ENCODE data around the gene CBLN4. TPM values are rescaled to one million over a fixed set of nuclear protein-coding genes. Genes with fewer than 3 reads are reported as not detected.

The CBLN4 gene
- total RNA-seq, 2 experiments from 2014 or later = not detected

- Mint-ChIP-seq H3K27me3 (peaks cover 36% of the 10 kb centered on the region), H3K27ac (no peak overlapping the region), H3K36me3 (ENCODE audit: low read depth) (no peaks in the 10 kb centered on the region), H3K4me3 (no peak overlapping the region), H3K4me1 (ENCODE audit: low read depth) (no peaks in the 10 kb centered on the region), H3K9me3 (no peaks in the 10 kb centered on the region)
- no peak overlapping the region for H3K27ac ChIP-seq (ENCODE audit: low read depth in 1 of 2, low read length in 2 of 2)
- POLR2A ChIA-PET = no interaction called here
- no peak overlapping the region for H3K4me3 ChIP-seq (ENCODE audit: low read length)
- no peaks in the 10 kb centered on the region for H3K4me1 ChIP-seq (ENCODE audit: insufficient read depth, low read length)
- TF ChIP-seq CTCF (IDR thresholded peaks at IDR 0.05) = no peak
- intact Hi-C loops (cut with DNase I, micrococcal nuclease) = no loop called here
- DNase-seq (no peak), ATAC-seq (ENCODE audit: poor library complexity) (no peak)
- H3K9me3 ChIP-seq (ENCODE audit: control insufficient read depth in 1 of 2, insufficient read depth in 1 of 2, low read length in 2 of 2) = peaks cover 0 to 33% of the 10 kb centered on the region in 2 experiments
- CTCF ChIA-PET = no interaction called here
- H3K36me3 ChIP-seq (ENCODE audit: insufficient read depth, low read length) = no peaks in the 10 kb centered on the region
- H3K27me3 ChIP-seq (ENCODE audit: control insufficient read depth in 1 of 2, insufficient read depth in 2 of 2, low read length in 2 of 2) = peaks cover 14 to 33% of the 10 kb centered on the region in 2 experiments
Observed at GRCh38 chr20:56001106-56001785, 4.1 kb downstream of the CBLN4 start.

DNA sequence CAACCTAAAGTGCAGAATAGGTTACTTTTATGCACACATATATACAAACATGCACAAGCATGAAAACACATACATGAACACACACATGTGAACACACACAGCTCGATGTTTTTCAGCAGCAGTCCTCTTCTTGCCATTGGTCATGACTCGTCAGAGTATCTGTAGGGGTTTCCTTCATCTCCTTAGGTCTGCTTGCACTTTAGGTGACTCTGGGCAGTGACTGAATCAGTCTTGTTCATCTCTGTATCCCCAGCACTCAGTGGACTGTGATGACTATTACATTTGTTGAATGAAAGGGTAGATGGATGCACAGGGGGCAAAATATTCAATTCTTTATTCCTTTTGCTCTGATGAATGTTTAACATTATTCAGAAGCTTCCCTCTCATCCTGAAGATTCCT is 26.8 kb downstream of the CBLN4 start:
- no peak for TF ChIP-seq CTCF (IDR thresholded peaks at IDR 0.05)
- POLR2A ChIA-PET = no interaction called here
- H3K4me3 ChIP-seq (ENCODE audit: low read length) = no peak overlapping the region
- no peak overlapping the region for H3K27ac ChIP-seq (ENCODE audit: low read depth in 1 of 2, low read length in 2 of 2)
- Mint-ChIP-seq H3K4me3 (no peak overlapping the region), H3K27ac (no peak overlapping the region), H3K27me3 (no peaks in the 10 kb centered on the region), H3K36me3 (ENCODE audit: low read depth) (no peaks in the 10 kb centered on the region), H3K9me3 (peaks cover 11% of the 10 kb centered on the region), H3K4me1 (ENCODE audit: low read depth) (no peaks in the 10 kb centered on the region)
- no peaks in the 10 kb centered on the region for H3K36me3 ChIP-seq (ENCODE audit: insufficient read depth, low read length)
- H3K27me3 ChIP-seq (ENCODE audit: control insufficient read depth in 1 of 2, insufficient read depth in 2 of 2, low read length in 2 of 2) = no peaks in the 10 kb centered on the region
- DNase-seq (no peak), ATAC-seq (ENCODE audit: poor library complexity) (no peak)
- CTCF ChIA-PET = interaction anchor here (0.6 kb wide), 1 partner anchor 16 kb away, joined by 3 read pairs; no protein-coding TSS in a partner anchor
- no peaks in the 10 kb centered on the region for H3K4me1 ChIP-seq (ENCODE audit: insufficient read depth, low read length)
- peaks cover 0 to 3% of the 10 kb centered on the region in 2 experiments for H3K9me3 ChIP-seq (ENCODE audit: control insufficient read depth in 1 of 2, insufficient read depth in 1 of 2, low read length in 2 of 2)
- intact Hi-C loops (cut with DNase I, micrococcal nuclease) = no loop called here

GRCh38 chr20:55977690-55978459 is 27.4 kb downstream of the CBLN4 start:
- Mint-ChIP-seq H3K9me3 (peaks cover 11% of the 10 kb centered on the region), H3K27me3 (no peaks in the 10 kb centered on the region), H3K4me1 (ENCODE audit: low read depth) (no peaks in the 10 kb centered on the region), H3K36me3 (ENCODE audit: low read depth) (no peaks in the 10 kb centered on the region), H3K27ac (no peak overlapping the region), H3K4me3 (no peak overlapping the region)
- H3K4me1 ChIP-seq (ENCODE audit: insufficient read depth, low read length) = no peaks in the 10 kb centered on the region
- intact Hi-C loops (cut with DNase I, micrococcal nuclease) = no loop called here
- DNase-seq (no peak), ATAC-seq (ENCODE audit: poor library complexity) (no peak)
- no peak overlapping the region for H3K4me3 ChIP-seq (ENCODE audit: low read length)
- no peaks in the 10 kb centered on the region for H3K27me3 ChIP-seq (ENCODE audit: control insufficient read depth in 1 of 2, insufficient read depth in 2 of 2, low read length in 2 of 2)
- no peaks in the 10 kb centered on the region for H3K9me3 ChIP-seq (ENCODE audit: control insufficient read depth in 1 of 2, insufficient read depth in 1 of 2, low read length in 2 of 2)
- H3K36me3 ChIP-seq (ENCODE audit: insufficient read depth, low read length) = no peaks in the 10 kb centered on the region
- POLR2A ChIA-PET = no interaction called here
- TF ChIP-seq CTCF (IDR thresholded peaks at IDR 0.05) = no peak
- CTCF ChIA-PET = no interaction called here
- H3K27ac ChIP-seq (ENCODE audit: low read depth in 1 of 2, low read length in 2 of 2) = no peak overlapping the region

Measured in CD4-positive, alpha-beta T cell (primary cell).